ENCODE measurements around the gene MKNK1. TPM values are rescaled to one million over a fixed set of nuclear protein-coding genes. Genes with fewer than 3 reads are reported as not detected.
A peak's percentile ranks its signal among the peaks of the same experiment; 100 is the strongest.

The MKNK1 gene
- total RNA-seq, 6 experiments from 2014 or later, result 18.0 to 24.3 (median 22.3) TPM

GRCh38 chr1:46536527-46536926 lies 67.5 kb downstream of the MKNK1 start:
- Mint-ChIP-seq H3K27me3 (ENCODE audit: insufficient read depth) (peaks cover 38% of the 10 kb centered on the region), H3K27ac (no peak overlapping the region), H3K9me3 (no peaks in the 10 kb centered on the region), H3K4me3 (no peak overlapping the region), H3K4me1 (ENCODE audit: low read depth) (peaks cover 10% of the 10 kb centered on the region), H3K36me3 (ENCODE audit: low read depth) (no peaks in the 10 kb centered on the region)
- DNase-seq, result no peak
- TF ChIP-seq CTCF (IDR thresholded peaks at IDR 0.05), result no peak

GRCh38 chr1:46535063-46535462 lies 69.0 kb downstream of the MKNK1 start:
- H3K4me1 Mint-ChIP-seq (ENCODE audit: low read depth), result peaks cover 4% of the 10 kb centered on the region
- no peaks in the 10 kb centered on the region for H3K36me3 Mint-ChIP-seq (ENCODE audit: low read depth)
- H3K9me3 Mint-ChIP-seq, result no peaks in the 10 kb centered on the region
- H3K4me3 Mint-ChIP-seq, result no peak overlapping the region
- H3K27ac Mint-ChIP-seq, result no peak overlapping the region
- DNase-seq, result no peak
- TF ChIP-seq CTCF (IDR thresholded peaks at IDR 0.05), result peak; percentile 67
- peaks cover 41% of the 10 kb centered on the region for H3K27me3 Mint-ChIP-seq (ENCODE audit: insufficient read depth)

GRCh38 chr1:46533179-46533864 lies 70.7 kb downstream of the MKNK1 start:
- peak overlapping the region; percentile 68 for H3K4me3 Mint-ChIP-seq
- H3K27ac Mint-ChIP-seq, result no peak overlapping the region
- peaks cover 50% of the 10 kb centered on the region for H3K27me3 Mint-ChIP-seq (ENCODE audit: insufficient read depth)
- H3K4me1 Mint-ChIP-seq (ENCODE audit: low read depth), result no peaks in the 10 kb centered on the region; the same call in 1 of the 2 replicates
- H3K36me3 Mint-ChIP-seq (ENCODE audit: low read depth), result no peaks in the 10 kb centered on the region
- H3K9me3 Mint-ChIP-seq, result no peaks in the 10 kb centered on the region
- TF ChIP-seq CTCF (IDR thresholded peaks at IDR 0.05), result no peak; the same call in 1 of the 2 replicates
- DNase-seq, result no peak

- Mint-ChIP-seq H3K36me3 (ENCODE audit: low read depth) (no peaks in the 10 kb centered on the region), H3K4me3 (no peak overlapping the region), H3K27me3 (ENCODE audit: insufficient read depth) (peaks cover 46% of the 10 kb centered on the region), H3K27ac (no peak overlapping the region), H3K4me1 (ENCODE audit: low read depth) (no peaks in the 10 kb centered on the region; the same call in 1 of the 2 replicates), H3K9me3 (no peaks in the 10 kb centered on the region)
- no peak for DNase-seq
- TF ChIP-seq CTCF (IDR thresholded peaks at IDR 0.05), result peak; percentile 82
Measured at GRCh38 chr1:46532498-46533178, 71.4 kb downstream of the MKNK1 start.

DNA sequence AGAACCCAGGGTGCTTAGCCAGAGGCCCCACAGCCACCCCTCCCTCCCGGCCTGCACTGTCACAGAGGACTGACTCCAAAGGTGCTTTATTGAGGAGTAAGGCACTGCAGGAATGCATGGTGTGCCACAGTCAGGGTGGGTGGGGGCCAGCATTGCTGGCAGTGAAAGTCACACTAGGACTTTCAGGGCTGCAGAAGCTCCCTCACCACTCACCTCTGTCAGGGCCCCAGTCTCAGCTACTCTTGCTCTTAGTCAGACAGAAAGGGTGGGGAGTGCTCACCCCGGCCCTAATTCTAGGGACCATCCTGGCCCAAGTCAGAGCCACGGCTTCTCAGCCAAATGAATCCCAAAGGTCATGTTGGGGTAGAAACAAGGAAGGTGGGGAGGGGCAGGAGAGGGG lies 72.0 kb downstream of the MKNK1 start:
- H3K4me1 Mint-ChIP-seq (ENCODE audit: low read depth), result no peaks in the 10 kb centered on the region; the same call in 1 of the 2 replicates
- no peak for TF ChIP-seq CTCF (IDR thresholded peaks at IDR 0.05)
- peaks cover 42% of the 10 kb centered on the region for H3K27me3 Mint-ChIP-seq (ENCODE audit: insufficient read depth)
- no peak for DNase-seq
- H3K4me3 Mint-ChIP-seq, result no peak overlapping the region
- no peaks in the 10 kb centered on the region for H3K9me3 Mint-ChIP-seq
- no peak overlapping the region for H3K27ac Mint-ChIP-seq
- no peaks in the 10 kb centered on the region for H3K36me3 Mint-ChIP-seq (ENCODE audit: low read depth)
